ENCODE measurements around the gene SLC8B1. TPM values are rescaled to one million over a fixed set of nuclear protein-coding genes. Genes with fewer than 3 reads are reported as not detected.

The SLC8B1 gene
- polyA plus RNA-seq, 2 of the 4 experiments (the other 2 are of a cell fraction), result 11.0 to 11.3 TPM

GRCh38 chr12:113290506-113290905 lies 44.4 kb downstream of the SLC8B1 start:
- Histone ChIP-seq H3K4me3 (no peak overlapping the region), H3K9me3 (no peaks in the 10 kb centered on the region), H3K4me1 (no peaks in the 10 kb centered on the region), H3K4me2 (no peak overlapping the region), H3K27ac (no peak overlapping the region)
- TF ChIP-seq EHMT2 (IDR thresholded peaks at IDR 0.05; ENCODE audit: low read depth) (no peak), RCOR1 (IDR thresholded peaks at IDR 0.05; ENCODE audit: low read depth, low read length) (no peak), RAD21 (conservative IDR thresholded peaks at IDR 0.05 in 1 of 2, IDR thresholded peaks at IDR 0.05 in 1 of 2) (no peak), MAFK (IDR thresholded peaks at IDR 0.05; ENCODE audit: partially characterized antibody) (no peak), HOXB13 (CRISPR knock-in tag; IDR thresholded peaks at IDR 0.05; ENCODE audit: low read depth) (no peak), CHD2 (IDR thresholded peaks at IDR 0.05; ENCODE audit: low read length, partially characterized antibody) (no peak), EP300 (IDR thresholded peaks at IDR 0.05) (no peak), HES2 (IDR thresholded peaks at IDR 0.05) (no peak), MAZ (IDR thresholded peaks at IDR 0.05; ENCODE audit: borderline replicate concordance, low read depth, low read length) (no peak), CEBPB (IDR thresholded peaks at IDR 0.05) (no peak), HOXA7 (CRISPR knock-in tag; IDR thresholded peaks at IDR 0.05) (no peak)
- ATAC-seq (no peak), FAIRE-seq (no peak), DNase-seq (ENCODE audit: low read depth in 1 of 2, low spot score in 1 of 2) (no peak)
- 91% methylated on average over 5 of the region's 5 CpGs for WGBS (ENCODE audit: missing lambda C conversion rate)
- ChIA-PET CTCF (no interaction called here), POLR2A (no interaction called here)

GRCh38 chr12:113289361-113289760 lies 45.5 kb downstream of the SLC8B1 start:
- FAIRE-seq (no peak), DNase-seq (ENCODE audit: low read depth in 1 of 2, low spot score in 1 of 2) (no peak), ATAC-seq (no peak)
- Histone ChIP-seq H3K4me2 (no peak overlapping the region), H3K9me3 (no peaks in the 10 kb centered on the region), H3K4me3 (no peak overlapping the region), H3K27ac (no peak overlapping the region), H3K4me1 (no peaks in the 10 kb centered on the region)
- ChIA-PET CTCF (interaction anchor here (0.8 to 1.2 kb wide), 4 partner anchors 24 to 172 kb away, joined by 3 to 5 read pairs (median 3); no protein-coding TSS in a partner anchor), POLR2A (no interaction called here)
- TF ChIP-seq HOXB13 (CRISPR knock-in tag; IDR thresholded peaks at IDR 0.05; ENCODE audit: low read depth), result no peak
- TF ChIP-seq, protein P1, sequence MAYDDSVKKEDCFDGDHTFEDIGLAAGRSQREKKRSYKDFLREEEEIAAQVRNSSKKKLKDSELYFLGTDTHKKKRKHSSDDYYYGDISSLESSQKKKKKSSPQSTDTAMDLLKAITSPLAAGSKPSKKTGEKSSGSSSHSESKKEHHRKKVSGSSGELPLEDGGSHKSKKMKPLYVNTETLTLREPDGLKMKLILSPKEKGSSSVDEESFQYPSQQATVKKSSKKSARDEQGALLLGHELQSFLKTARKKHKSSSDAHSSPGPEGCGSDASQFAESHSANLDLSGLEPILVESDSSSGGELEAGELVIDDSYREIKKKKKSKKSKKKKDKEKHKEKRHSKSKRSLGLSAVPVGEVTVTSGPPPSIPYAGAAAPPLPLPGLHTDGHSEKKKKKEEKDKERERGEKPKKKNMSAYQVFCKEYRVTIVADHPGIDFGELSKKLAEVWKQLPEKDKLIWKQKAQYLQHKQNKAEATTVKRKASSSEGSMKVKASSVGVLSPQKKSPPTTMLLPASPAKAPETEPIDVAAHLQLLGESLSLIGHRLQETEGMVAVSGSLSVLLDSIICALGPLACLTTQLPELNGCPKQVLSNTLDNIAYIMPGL (CRISPR knock-in tag; IDR thresholded peaks at IDR 0.05; ENCODE audit: borderline replicate concordance), result no peak
- TF ChIP-seq HOXA7 (CRISPR knock-in tag; IDR thresholded peaks at IDR 0.05), result no peak
- no peak for TF ChIP-seq PBX3 (IDR thresholded peaks at IDR 0.05)
- TF ChIP-seq GATA3 (IDR thresholded peaks at IDR 0.05; ENCODE audit: borderline replicate concordance), result no peak
- TF ChIP-seq FOXS1 (CRISPR knock-in tag; IDR thresholded peaks at IDR 0.05), result no peak
- TF ChIP-seq KDM5A (IDR thresholded peaks at IDR 0.05), result no peak
- TF ChIP-seq CBX2 (IDR thresholded peaks at IDR 0.05; ENCODE audit: borderline replicate concordance, low read depth), result no peak
- TF ChIP-seq SMC3 (IDR thresholded peaks at IDR 0.05), result no peak
- no peak for TF ChIP-seq NFE2L2 (conservative IDR thresholded peaks at IDR 0.05; ENCODE audit: low read length)
- TF ChIP-seq POLR2AphosphoS2 (conservative IDR thresholded peaks at IDR 0.05; ENCODE audit: low read length), result no peak
- TF ChIP-seq MAFK (IDR thresholded peaks at IDR 0.05; ENCODE audit: partially characterized antibody), result no peak
- no peak for TF ChIP-seq ZC3H11A (IDR thresholded peaks at IDR 0.05)
- TF ChIP-seq TP53 (CRISPR knock-in tag; IDR thresholded peaks at IDR 0.05), result no peak
- TF ChIP-seq CHD4 (IDR thresholded peaks at IDR 0.05; ENCODE audit: borderline replicate concordance), result no peak
- WGBS (ENCODE audit: missing lambda C conversion rate), result 92% methylated on average over 2 of the region's 2 CpGs

DNA sequence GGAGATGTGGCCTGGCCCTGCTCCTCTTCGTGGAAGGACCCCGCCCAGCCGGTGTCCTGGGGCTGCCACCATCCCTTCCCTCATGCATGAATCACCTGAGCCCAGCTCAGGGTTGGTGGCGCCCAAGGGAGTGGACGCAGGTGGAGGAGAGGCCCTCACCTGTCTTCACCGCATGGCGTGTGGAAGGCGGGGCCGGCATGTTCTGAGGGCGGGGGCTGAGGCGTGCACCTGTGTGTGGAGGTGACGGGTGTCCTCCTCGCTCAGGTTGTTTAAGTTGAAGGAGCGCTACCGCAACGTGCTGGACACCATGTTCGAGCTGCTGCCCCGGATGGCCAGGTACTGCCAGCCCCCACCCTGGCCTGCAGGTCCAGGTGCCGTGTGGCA lies 47.0 kb downstream of the SLC8B1 start:
- no peak overlapping the region for H3K4me2 ChIP-seq
- POLR2A ChIA-PET, result no interaction called here
- TF ChIP-seq ZFP36 (IDR thresholded peaks at IDR 0.05; ENCODE audit: borderline replicate concordance, partially characterized antibody) (no peak), RCOR1 (IDR thresholded peaks at IDR 0.05; ENCODE audit: low read depth, low read length) (no peak), PHF8 (IDR thresholded peaks at IDR 0.05; ENCODE audit: borderline replicate concordance, low read depth) (no peak), BCL3 (IDR thresholded peaks at IDR 0.05) (no peak), MYC (IDR thresholded peaks at IDR 0.05; ENCODE audit: borderline replicate concordance, low read length) (no peak), POLR2AphosphoS2 (conservative IDR thresholded peaks at IDR 0.05; ENCODE audit: low read length) (no peak), ZSCAN20 (CRISPR knock-in tag; IDR thresholded peaks at IDR 0.05) (no peak), HES2 (IDR thresholded peaks at IDR 0.05) (no peak), JUN (IDR thresholded peaks at IDR 0.05) (no peak), EP300 (IDR thresholded peaks at IDR 0.05) (no peak), MAFK (IDR thresholded peaks at IDR 0.05; ENCODE audit: partially characterized antibody) (no peak), JUNB (IDR thresholded peaks at IDR 0.05) (no peak)
- H3K27ac ChIP-seq, result no peak overlapping the region
- CTCF ChIA-PET, result no interaction called here
- no peak overlapping the region for H3K4me3 ChIP-seq
- FAIRE-seq, result no peak
- no peaks in the 10 kb centered on the region for H3K4me1 ChIP-seq
- DNase-seq (ENCODE audit: low read depth in 1 of 2, low spot score in 1 of 2), result no peak
- H3K9me3 ChIP-seq, result no peaks in the 10 kb centered on the region
- 97% methylated on average over 18 of the region's 19 CpGs for WGBS (ENCODE audit: missing lambda C conversion rate)
- no peak for ATAC-seq
